OCI-LY3 (cell line): ENCODE measurements around the gene SULT2A1.
A peak's percentile ranks its signal among the peaks of the same experiment; 100 is the strongest.

Source experiments
- H2AFZ ChIP-seq: fragments of 200-600, 300-600 bp; shearing (Covaris generic); 2 replicates; pipeline ENCODE4 v1.6.0; 2014; ENCODE audit warnings: antibody characterized with exemption, low read depth, low read length
- H3K27ac ChIP-seq: fragments of 200-600, 300-600 bp; sonication (generic); 2 replicates; pipeline ENCODE4 v1.5.1; 2014; ENCODE audit warnings: mild to moderate bottlenecking, low read length, moderate library complexity, mixed read lengths
- H3K27me3 ChIP-seq: fragments of 200-600, 300-600 bp; sonication (generic); 2 replicates; pipeline ENCODE4 v1.6.1; 2014; ENCODE audit warnings: low read depth, low read length, mixed read lengths
- H3K36me3 ChIP-seq: fragments of 200-600, 300-600 bp; sonication (generic); replicated peaks from 2 replicates; pipeline ENCODE3; 2014; ENCODE audit warnings: low read depth, low read length, mixed read lengths
- H3K4me1 ChIP-seq: fragments of 300-600, 200-600 bp; sonication (generic); 2 replicates; pipeline ENCODE4 v1.6.1; 2014; ENCODE audit warnings: low read length, mixed read lengths
- H3K4me2 ChIP-seq: fragments of 200-600, 300-600 bp; sonication (generic); 2 replicates; pipeline ENCODE4 v1.6.1; 2014; ENCODE audit warnings: low read length, mixed read lengths
- H3K4me3 ChIP-seq: fragments of 300-600, 200-600 bp; sonication (generic); 2 replicates; pipeline ENCODE4 v1.5.1; 2014; ENCODE audit warnings: antibody characterized with exemption, mild to moderate bottlenecking, low read length, moderate library complexity
- H3K79me2 ChIP-seq: fragments of 300-600, 200-600 bp; shearing (Covaris generic); 2 replicates; pipeline ENCODE4 v1.6.1; 2014; ENCODE audit warnings: mild to moderate bottlenecking, low read length, mixed read lengths
- H3K9ac ChIP-seq: fragments of 300-600, 200-600 bp; shearing (Covaris generic); 2 replicates; pipeline ENCODE4 v1.6.0; 2014; ENCODE audit warnings: mild to moderate bottlenecking, low read length, moderate library complexity
- H3K9me3 ChIP-seq: fragments of 200-600, 300-600 bp; shearing (Covaris generic); 2 replicates; pipeline ENCODE4 v1.6.1; 2014; ENCODE audit warnings: low read length, mixed read lengths; ENCODE audit not compliant: insufficient read depth
- H4K20me1 ChIP-seq: fragments of 200-600, 300-600 bp; sonication (generic); 2 replicates; pipeline ENCODE4 v1.6.1; 2016; ENCODE audit warnings: low read length, mixed read lengths; ENCODE audit not compliant: insufficient read depth
- EZH2phosphoT487 ChIP-seq: fragments of 200-600 bp; shearing (Covaris generic); IDR thresholded peaks from 2 replicates; pipeline ENCODE4 v1.6.1; 2018; ENCODE audit warnings: antibody characterized with exemption, mixed run types, low read depth
- TF ChIP-seq, protein P1 (sequence below): fragments of 200-600, 300-600 bp; sonication (generic); IDR thresholded peaks from 2 replicates; pipeline ENCODE4 v1.5.1; 2014; ENCODE audit warnings: antibody characterized with exemption, low read length, low read depth

SULT2A1 gene

DNA sequence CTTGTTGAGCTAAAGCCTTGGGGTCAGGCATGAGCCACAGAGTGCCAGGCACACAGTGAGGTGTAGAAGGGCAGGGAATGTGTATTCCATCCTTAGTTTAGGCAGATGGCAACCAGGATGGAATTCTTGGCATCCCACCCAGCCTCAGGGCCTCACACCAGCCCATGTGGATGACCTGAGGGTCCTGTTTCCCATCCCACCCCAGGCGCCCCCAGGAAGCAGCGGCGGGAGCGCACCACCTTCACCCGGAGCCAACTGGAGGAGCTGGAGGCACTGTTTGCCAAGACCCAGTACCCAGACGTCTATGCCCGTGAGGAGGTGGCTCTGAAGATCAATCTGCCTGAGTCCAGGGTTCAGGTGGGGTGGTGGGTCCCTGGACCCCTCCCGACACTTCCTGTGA is 50.1 kb downstream of the SULT2A1 start:
- Histone ChIP-seq H3K79me2 (no peaks in the 10 kb centered on the region), H3K27ac (no peak overlapping the region), H4K20me1 (no peaks in the 10 kb centered on the region), H3K9ac (no peak overlapping the region), H3K36me3 (no peaks in the 10 kb centered on the region), H3K4me1 (no peaks in the 10 kb centered on the region), H3K9me3 (no peaks in the 10 kb centered on the region), H3K4me2 (no peak overlapping the region), H3K4me3 (no peak overlapping the region), H3K27me3 (peaks cover under 1% of the 10 kb centered on the region; the same call in 1 of the 2 replicates), H2AFZ (no peak overlapping the region)
- TF ChIP-seq EZH2phosphoT487, result no peak
- TF ChIP-seq, protein P1, sequence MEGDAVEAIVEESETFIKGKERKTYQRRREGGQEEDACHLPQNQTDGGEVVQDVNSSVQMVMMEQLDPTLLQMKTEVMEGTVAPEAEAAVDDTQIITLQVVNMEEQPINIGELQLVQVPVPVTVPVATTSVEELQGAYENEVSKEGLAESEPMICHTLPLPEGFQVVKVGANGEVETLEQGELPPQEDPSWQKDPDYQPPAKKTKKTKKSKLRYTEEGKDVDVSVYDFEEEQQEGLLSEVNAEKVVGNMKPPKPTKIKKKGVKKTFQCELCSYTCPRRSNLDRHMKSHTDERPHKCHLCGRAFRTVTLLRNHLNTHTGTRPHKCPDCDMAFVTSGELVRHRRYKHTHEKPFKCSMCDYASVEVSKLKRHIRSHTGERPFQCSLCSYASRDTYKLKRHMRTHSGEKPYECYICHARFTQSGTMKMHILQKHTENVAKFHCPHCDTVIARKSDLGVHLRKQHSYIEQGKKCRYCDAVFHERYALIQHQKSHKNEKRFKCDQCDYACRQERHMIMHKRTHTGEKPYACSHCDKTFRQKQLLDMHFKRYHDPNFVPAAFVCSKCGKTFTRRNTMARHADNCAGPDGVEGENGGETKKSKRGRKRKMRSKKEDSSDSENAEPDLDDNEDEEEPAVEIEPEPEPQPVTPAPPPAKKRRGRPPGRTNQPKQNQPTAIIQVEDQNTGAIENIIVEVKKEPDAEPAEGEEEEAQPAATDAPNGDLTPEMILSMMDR, result no peak

DNA sequence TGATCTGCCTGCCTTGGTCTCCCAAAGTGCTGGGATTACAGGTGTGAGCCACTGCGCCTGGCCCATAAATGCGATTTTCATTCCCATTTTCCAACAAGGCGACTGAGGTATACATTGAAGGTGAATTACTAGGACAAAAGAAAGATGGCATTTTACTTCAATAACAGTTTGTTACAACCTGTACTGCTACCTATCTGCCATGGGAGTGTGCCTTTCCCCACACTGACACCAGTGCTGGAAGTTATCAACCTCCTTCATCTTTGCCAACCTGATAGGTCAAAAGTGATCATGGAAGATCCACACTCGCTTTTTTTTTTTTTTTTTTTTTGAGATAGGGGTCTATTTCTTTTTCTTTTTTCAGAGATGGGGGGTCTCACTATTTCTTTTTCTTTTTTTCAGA is 53.4 kb downstream of the SULT2A1 start:
- TF ChIP-seq EZH2phosphoT487, result no peak
- TF ChIP-seq, protein P1, result no peak
- H2AFZ ChIP-seq, result no peak overlapping the region

DNA sequence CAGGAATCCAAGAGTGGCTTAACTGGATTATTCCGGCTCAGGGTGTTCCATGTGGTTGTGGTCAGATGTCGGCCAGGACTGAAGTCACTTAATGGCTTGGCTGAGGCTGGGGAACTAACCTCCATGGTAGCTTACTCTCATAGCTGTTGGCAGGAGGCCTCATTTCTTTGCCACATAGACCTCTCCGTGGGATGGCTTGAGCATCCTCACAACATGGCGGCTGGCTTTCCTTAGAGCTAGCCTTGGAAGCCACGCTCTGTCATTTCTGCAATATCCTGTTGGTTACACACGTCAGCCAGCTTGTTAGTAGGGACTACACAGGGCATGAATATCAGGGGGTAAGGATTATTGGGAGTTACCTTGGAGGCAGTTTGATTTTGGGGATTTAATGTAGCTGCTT is 59.3 kb downstream of the SULT2A1 start:
- Histone ChIP-seq H2AFZ (no peak overlapping the region), H3K4me3 (no peak overlapping the region), H3K4me2 (no peak overlapping the region), H3K36me3 (no peaks in the 10 kb centered on the region), H4K20me1 (no peaks in the 10 kb centered on the region), H3K79me2 (no peaks in the 10 kb centered on the region), H3K27ac (no peak overlapping the region), H3K9ac (no peak overlapping the region), H3K4me1 (no peaks in the 10 kb centered on the region), H3K27me3 (0 out of 2 replicates have a peak, but pooled peaks cover 7% of the 10 kb centered on the region), H3K9me3 (no peaks in the 10 kb centered on the region)
- TF ChIP-seq EZH2phosphoT487, result no peak
- TF ChIP-seq, protein P1, result no peak

More for the DNA sequence above, 53.4 kb downstream of the SULT2A1 start:
- Histone ChIP-seq H3K9me3 (no peaks in the 10 kb centered on the region), H4K20me1 (no peaks in the 10 kb centered on the region), H3K4me3 (no peak overlapping the region), H3K36me3 (no peaks in the 10 kb centered on the region), H3K9ac (no peak overlapping the region), H3K4me2 (no peak overlapping the region), H3K4me1 (no peaks in the 10 kb centered on the region), H3K27me3 (0 out of 2 replicates have a peak, but pooled peaks cover 7% of the 10 kb centered on the region), H3K27ac (no peak overlapping the region), H3K79me2 (no peaks in the 10 kb centered on the region)

DNA sequence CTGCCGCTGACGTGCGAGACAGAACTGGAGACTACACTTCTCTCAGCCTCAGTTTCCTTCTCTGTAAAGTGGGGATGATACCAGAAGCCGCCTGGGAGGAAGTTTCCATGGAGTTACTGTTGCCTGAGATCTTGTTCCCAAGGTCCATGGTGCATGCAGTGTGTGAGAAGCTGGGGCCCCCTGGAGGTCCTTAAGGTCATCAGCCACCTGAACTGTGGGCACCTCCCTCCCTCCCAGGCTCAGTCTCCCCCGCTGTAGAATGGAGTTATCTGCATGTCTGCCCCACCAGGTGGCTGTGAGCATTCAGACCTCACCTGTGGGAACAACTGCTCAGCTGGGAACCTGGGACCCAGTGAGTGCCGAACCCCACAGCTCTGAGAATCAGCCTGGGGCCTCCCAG is 61.7 kb downstream of the SULT2A1 start:
- Histone ChIP-seq H3K27ac (no peak overlapping the region), H4K20me1 (no peaks in the 10 kb centered on the region), H3K79me2 (no peaks in the 10 kb centered on the region), H3K27me3 (peaks cover 10% of the 10 kb centered on the region; the same call in 1 of the 2 replicates), H3K4me2 (no peak overlapping the region), H3K4me3 (no peak overlapping the region), H3K9ac (no peak overlapping the region), H3K9me3 (no peaks in the 10 kb centered on the region), H3K36me3 (no peaks in the 10 kb centered on the region), H3K4me1 (peaks cover 12% of the 10 kb centered on the region), H2AFZ (no peak overlapping the region)
- TF ChIP-seq EZH2phosphoT487, result no peak
- TF ChIP-seq, protein P1, result peak; percentile 7; the same call in 1 of the 2 replicates
